GM12873 (cell line): ENCODE data around the gene SCN1A.

Source experiments
- TF ChIP-seq, protein P1 (sequence below): IDR thresholded peaks from 2 replicates; pipeline ENCODE4 v1.5.1; 2012; ENCODE audit warnings: low read depth, mild to moderate bottlenecking, moderate library complexity, low read length, control low read depth; ENCODE audit not compliant: insufficient read depth; ENCODE audit errors: missing control alignments

Gene SCN1A

GRCh38 chr2:166081852-166082251, 46.0 kb downstream of the SCN1A start:
- TF ChIP-seq, protein P1, sequence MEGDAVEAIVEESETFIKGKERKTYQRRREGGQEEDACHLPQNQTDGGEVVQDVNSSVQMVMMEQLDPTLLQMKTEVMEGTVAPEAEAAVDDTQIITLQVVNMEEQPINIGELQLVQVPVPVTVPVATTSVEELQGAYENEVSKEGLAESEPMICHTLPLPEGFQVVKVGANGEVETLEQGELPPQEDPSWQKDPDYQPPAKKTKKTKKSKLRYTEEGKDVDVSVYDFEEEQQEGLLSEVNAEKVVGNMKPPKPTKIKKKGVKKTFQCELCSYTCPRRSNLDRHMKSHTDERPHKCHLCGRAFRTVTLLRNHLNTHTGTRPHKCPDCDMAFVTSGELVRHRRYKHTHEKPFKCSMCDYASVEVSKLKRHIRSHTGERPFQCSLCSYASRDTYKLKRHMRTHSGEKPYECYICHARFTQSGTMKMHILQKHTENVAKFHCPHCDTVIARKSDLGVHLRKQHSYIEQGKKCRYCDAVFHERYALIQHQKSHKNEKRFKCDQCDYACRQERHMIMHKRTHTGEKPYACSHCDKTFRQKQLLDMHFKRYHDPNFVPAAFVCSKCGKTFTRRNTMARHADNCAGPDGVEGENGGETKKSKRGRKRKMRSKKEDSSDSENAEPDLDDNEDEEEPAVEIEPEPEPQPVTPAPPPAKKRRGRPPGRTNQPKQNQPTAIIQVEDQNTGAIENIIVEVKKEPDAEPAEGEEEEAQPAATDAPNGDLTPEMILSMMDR, result no peak

GRCh38 chr2:166081131-166081632, 46.6 kb downstream of the SCN1A start:
- TF ChIP-seq, protein P1, result no peak

- TF ChIP-seq, protein P1, result no peak
These were observed 53.4 kb downstream of the SCN1A start for GRCh38 chr2:166074430-166074829.

GRCh38 chr2:166074011-166074410, 53.8 kb downstream of the SCN1A start:
- TF ChIP-seq, protein P1, result no peak

DNA sequence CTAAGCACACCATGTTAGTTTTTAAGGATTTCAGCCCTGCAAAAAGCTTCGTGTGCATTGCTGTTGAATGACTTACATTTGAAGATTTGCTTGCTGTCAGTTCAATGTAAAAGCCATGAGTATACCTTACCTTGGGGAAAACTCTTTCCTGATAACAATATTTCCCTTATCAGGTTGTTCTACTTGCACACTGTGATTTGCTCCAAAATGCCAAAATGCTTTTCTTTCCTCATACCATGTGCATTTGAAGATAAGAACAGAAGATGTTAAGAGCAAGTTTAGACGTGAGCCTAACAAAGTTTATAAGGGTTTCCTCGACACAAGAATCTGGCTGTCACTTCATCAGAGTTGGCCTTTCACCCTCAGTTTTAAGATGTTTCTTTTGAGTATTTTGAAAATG, 57.6 kb downstream of the SCN1A start:
- TF ChIP-seq, protein P1, result no peak

GRCh38 chr2:166068981-166069380, 58.8 kb downstream of the SCN1A start:
- TF ChIP-seq, protein P1, result no peak

- TF ChIP-seq, protein P1, result no peak
These were observed 60.6 kb downstream of the SCN1A start for GRCh38 chr2:166067229-166067628.
